ENCODE measurements around the gene CFAP99. TPM values are rescaled to one million over a fixed set of nuclear protein-coding genes. Genes with fewer than 3 reads are reported as not detected.
A peak's percentile ranks its signal among the peaks of the same experiment; 100 is the strongest.

Gene CFAP99
- total RNA-seq, result under 1 TPM in 2 of 4 donors, not detected in 2; 0.32 to 0.60 TPM

GRCh38 chr4:2418650-2419571 is at the start of gene CFAP99:
CFAP99 (plus strand) TSS chr4:2418955.
- DNase-seq (ENCODE audit: low spot score) (peak; percentile 85), ATAC-seq (ENCODE audit: low FRiP score) (peak; percentile 91)
- no peak for TF ChIP-seq CTCF (IDR thresholded peaks at IDR 0.05)

- DNase-seq (ENCODE audit: low spot score) (no peak), ATAC-seq (ENCODE audit: low FRiP score) (no peak)
- no peak for TF ChIP-seq CTCF (IDR thresholded peaks at IDR 0.05)
Observed at GRCh38 chr4:2370597-2371320, 48.0 kb upstream of the CFAP99 start.

GRCh38 chr4:2371765-2372487 is 46.8 kb upstream of the CFAP99 start:
- no peak for TF ChIP-seq CTCF (IDR thresholded peaks at IDR 0.05)
- DNase-seq (ENCODE audit: low spot score) (no peak), ATAC-seq (ENCODE audit: low FRiP score) (no peak)

GRCh38 chr4:2372488-2373030 is 46.2 kb upstream of the CFAP99 start:
- TF ChIP-seq CTCF (IDR thresholded peaks at IDR 0.05), result no peak
- no peak for ATAC-seq (ENCODE audit: low FRiP score)

GRCh38 chr4:2373532-2373931 is 45.2 kb upstream of the CFAP99 start:
- DNase-seq (ENCODE audit: low spot score) (no peak), ATAC-seq (ENCODE audit: low FRiP score) (no peak)

More at GRCh38 chr4:2372488-2373030, 46.2 kb upstream of the CFAP99 start:
- no peak for DNase-seq (ENCODE audit: low spot score)

More at GRCh38 chr4:2373532-2373931, 45.2 kb upstream of the CFAP99 start:
- no peak for TF ChIP-seq CTCF (IDR thresholded peaks at IDR 0.05)
